SH-SY5Y (cell line): ENCODE measurements around the gene CHIT1.

ENCODE experiments used
- GATA2 ChIP-seq: IDR thresholded peaks from 2 replicates; pipeline ENCODE4 v1.6.1; 2011; ENCODE audit warnings: mild to moderate bottlenecking, low read depth, low read length
- GATA3 ChIP-seq: IDR thresholded peaks from 2 replicates; pipeline ENCODE4 v1.6.1; 2011; ENCODE audit warnings: low read depth, mild to moderate bottlenecking, low read length, moderate library complexity

- TF ChIP-seq GATA2 (no peak), GATA3 (no peak)
Observed at GRCh38 chr1:203178083-203178482, 51.4 kb downstream of the CHIT1 start.
